K562 (cell line): ENCODE measurements around the gene CCAR1. TPM values are rescaled to one million over a fixed set of nuclear protein-coding genes. Genes with fewer than 3 reads are reported as not detected.
"Not testable (repeated sequence)": the region's sequence is repeated elsewhere in the genome, so short reads cannot be mapped to it uniquely, and the experiment has no call there.

Experiments
- ATAC-seq: fragments of 200-7000 bp; cut with Tn5 transposase; 3 replicates; pipeline ENCODE4 v1.9.1; 2020; ENCODE audit warnings: moderate library complexity
- BruUV-seq: library from RNA; stranded (reverse); fragments of 400-500 nt; replicated peaks from 2 replicates; lab custom pipeline; 2021; lab: Mats Ljungman, UMichigan
- CTCF ChIA-PET: fragments of 300-600 bp; formaldehyde crosslinking; extraction: SDS; loops from one replicate; lab custom pipeline; 2021; ENCODE audit warnings: low intra/inter-chr PET ratio; lab: Yijun Ruan, JAX
- POLR2A ChIA-PET: fragments of 300-600, 350-650 bp; sonication (Branson Sonifier 250); formaldehyde crosslinking; extraction: SDS; loops from one replicate; lab custom pipeline; 2021; ENCODE audit warnings: antibody characterized with exemption, inconsistent platforms; lab: Yijun Ruan, JAX
- DNase-seq, 4 experiments: peaks; one replicate each; pipeline versions ENCODE4 v3.0.0 to v3.0.0-alpha.2; 2011 to 2018; ENCODE audit warnings: low spot score in 3 of 4, mixed read lengths in 3 of 4; ENCODE audit errors: extremely low read depth in 1 of 4
- FAIRE-seq: peaks from 2 replicates; lab custom pipeline; 2011; peaks lifted over from hg19 to GRCh38; lab: Jason Lieb, UNC
- H2AFZ ChIP-seq: 2 replicates; pipeline ENCODE4 v1.6.0; 2011; ENCODE audit warnings: low read depth, low read length, control low read depth, inconsistent platforms
- H3K27ac ChIP-seq: fragments of 200-600 bp; 3 replicates; pipeline ENCODE4 v1.8.0; 2011; ENCODE audit warnings: low read depth, mild to moderate bottlenecking, control low read depth, inconsistent platforms, low read length, moderate library complexity, mixed read lengths; ENCODE audit errors: extremely low read depth
- H3K27me3 ChIP-seq, 2 experiments: fragments of 300-600 bp in 1 of 2; 2 replicates in 1 of 2; 3 replicates in 1 of 2; pipeline versions ENCODE4 v1.6.0 to v1.8.0; 2011; ENCODE audit warnings: inconsistent platforms in 2 of 2, low read length in 2 of 2, mild to moderate bottlenecking in 1 of 2, mixed read lengths in 1 of 2, moderate library complexity in 1 of 2; ENCODE audit not compliant: control insufficient read depth in 2 of 2, insufficient read depth in 2 of 2
- H3K36me3 ChIP-seq: fragments of 300-600 bp; 3 replicates; pipeline ENCODE4 v1.8.0; 2011; ENCODE audit warnings: mild to moderate bottlenecking, low read length, inconsistent platforms; ENCODE audit not compliant: control insufficient read depth, insufficient read depth
- H3K4me1 ChIP-seq, 2 experiments: fragments of 200-600 bp in 1 of 2; replicated peaks in 1 of 2; 2 replicates in 1 of 2; 3 replicates in 1 of 2; pipeline versions ENCODE4 v1.5.1 to v1.8.0; 2011; ENCODE audit warnings: inconsistent platforms in 2 of 2, low read length in 2 of 2, mild to moderate bottlenecking in 1 of 2, mixed read lengths in 1 of 2, moderate library complexity in 1 of 2; ENCODE audit not compliant: control insufficient read depth in 2 of 2, insufficient read depth in 2 of 2
- H3K4me2 ChIP-seq: 2 replicates; pipeline ENCODE4 v1.6.1; 2011; ENCODE audit warnings: low read length, control low read depth, inconsistent platforms, mixed read lengths; ENCODE audit not compliant: insufficient read depth
- H3K4me3 ChIP-seq: fragments of 200-600 bp; sonication (generic), shearing (Covaris generic); 2 replicates; pipeline ENCODE4 v1.5.1; 2016; ENCODE audit warnings: control low read depth, inconsistent platforms
- H3K79me2 ChIP-seq: fragments of 200-600 bp; 3 replicates; pipeline ENCODE4 v1.8.0; 2011; ENCODE audit warnings: low read length, inconsistent platforms; ENCODE audit not compliant: control insufficient read depth, insufficient read depth
- H3K9ac ChIP-seq, 2 experiments: 2 replicates each; pipeline versions ENCODE4 v1.6.0 to v1.6.1; 2011; ENCODE audit warnings: low read depth in 2 of 2, low read length in 2 of 2, control low read depth in 1 of 2, inconsistent platforms in 1 of 2, mild to moderate bottlenecking in 1 of 2, mixed read lengths in 1 of 2; ENCODE audit not compliant: insufficient read depth in 1 of 2
- H3K9me1 ChIP-seq: one replicate; pipeline ENCODE4 v1.6.0; 2011; ENCODE audit warnings: inconsistent platforms, mild to moderate bottlenecking, low read length, moderate library complexity; ENCODE audit not compliant: control insufficient read depth, insufficient read depth
- H3K9me3 ChIP-seq: replicated peaks from 2 replicates; pipeline ENCODE4 v1.5.1; 2011; ENCODE audit warnings: low read depth, low read length, inconsistent platforms; ENCODE audit not compliant: control insufficient read depth, insufficient read depth
- H4K20me1 ChIP-seq: replicated peaks from 2 replicates; pipeline ENCODE4 v1.6.1; 2011; ENCODE audit warnings: low read length, inconsistent platforms, mixed read lengths; ENCODE audit not compliant: control insufficient read depth, insufficient read depth
- WGBS: fragments of 100-300 bp; shearing (Covaris generic); methylation state at CpG from one replicate; pipeline ENCODE4 v1.1.6; 2016; ENCODE audit warnings: low coverage, mixed read lengths; ENCODE audit not compliant: insufficient coverage; ENCODE audit errors: missing lambda C conversion rate; 5-methylcytosine and 5-hydroxymethylcytosine counted together
- in situ Hi-C: fragments of 300-500 bp; cut with MboI; formaldehyde crosslinking; loops from 4 replicates; pipeline ENCODE4 v1.15.0; 2018; ENCODE audit warnings: inconsistent platforms, mixed read lengths
- intact Hi-C: fragments of 100-400 bp; cut with micrococcal nuclease; formaldehyde crosslinking; loops from 2 replicates; pipeline ENCODE4 v1.14.2; 2022
- microRNA-seq: library from miRNA; unstranded; fragments of <30 nt; microRNA quantifications from one replicate; pipeline ENCODE4, GENCODE V29; 2018; ENCODE audit warnings: borderline microRNAs expressed
- polyA plus RNA-seq, 8 experiments: library from polyadenylated mRNA; depleted of rRNA in 4 of 8; stranded (reverse) in 5 of 8; unstranded in 3 of 8; fragments of >200 nt; fragmentation: Nextera tagmentation in 2 of 8; fragmentation: Illumina TruSeq in 1 of 8; extraction: Ambion mirVana in 2 of 8; extraction: Trizol in 1 of 8; gene quantifications; 2 replicates each; pipeline versions ENCODE4 v1.2.1 to v1.2.3, GENCODE V29; 2011 to 2014; ENCODE audit warnings: inconsistent platforms in 1 of 8, missing spikeins in 1 of 8
- small RNA-seq: library from RNA; depleted of rRNA; stranded (forward); fragments of <200 nt; gene quantifications from one replicate; pipeline ENCODE3, GENCODE V24; 2014
- total RNA-seq, 7 experiments: library from RNA; depleted of rRNA in 6 of 7; stranded (reverse); fragments of >200 nt in 6 of 7; fragmentation: Illumina TruSeq in 2 of 7; extraction: Trizol in 2 of 7; gene quantifications; 2 replicates each; pipeline versions ENCODE4 v1.2.1 to v1.2.3, GENCODE V29; 2011 to 2021; ENCODE audit warnings: low replicate concordance in 1 of 7

The CCAR1 gene
- total and polyA plus RNA-seq, 9 of the 15 experiments (the other 6 are each of a cell fraction or from before 2014, with no cell fraction given): 44.8 to 173 (median 111) TPM

- DNase-seq, H3K9ac ChIP-seq, H3K9me3 ChIP-seq, H3K36me3 ChIP-seq, FAIRE-seq, in situ Hi-C loops, H3K4me1 ChIP-seq, H3K79me2 ChIP-seq, BruUV-seq, H4K20me1 ChIP-seq, H3K27ac ChIP-seq, H3K9me1 ChIP-seq, CTCF ChIA-PET, H3K27me3 ChIP-seq, H2AFZ ChIP-seq, intact Hi-C loops, ATAC-seq, H3K4me3 ChIP-seq, H3K4me2 ChIP-seq: not testable (repeated sequence)
- POLR2A ChIA-PET: interaction anchor here (0.8 to 2.1 kb wide), 4 partner anchors 8 to 474 kb away, joined by 3 to 10 read pairs (median 3); no protein-coding TSS in a partner anchor
- WGBS: 43% methylated on average over 9 of the region's 9 CpGs
These were observed 119.6 kb downstream of the CCAR1 start for GRCh38 chr10:68840650-68841049.

Small RNA genes lying within 50 kb of the gene (microRNA-seq; reads per million reads assigned to microRNA genes)
- not detected for gene MIR1254-1

Small RNA genes lying within 50 kb of the gene (small RNA-seq; reads per million reads assigned to genes)
- gene MIR1254-1 (not detected), gene RF00019 (not detected)

Other genes with a start within 250 kb of the CCAR1 start
- 24.6 and 35.1 TPM in 2 replicates for gene DNA2, start 249.3 kb upstream of the CCAR1 start, total RNA-seq (2014; rRNA removed)
- gene DNA2, start 249.3 kb upstream of the CCAR1 start, total RNA-seq (2014; rRNA removed; fragmentation: Illumina TruSeq; extraction: Trizol): 51.4 and 59.2 TPM in 2 replicates
- 47.4 and 50.5 TPM in 2 replicates for gene DNA2, start 249.3 kb upstream of the CCAR1 start, total RNA-seq (2015; rRNA removed; fragmentation: Illumina TruSeq; extraction: Trizol)
- 45.8 and 47.7 TPM in 2 replicates for gene DNA2, start 249.3 kb upstream of the CCAR1 start, total RNA-seq (2021)
- 31.8 and 43.5 TPM in 2 replicates for gene DNA2, start 249.3 kb upstream of the CCAR1 start, polyA plus RNA-seq (2011; rRNA removed)
- gene DNA2, start 249.3 kb upstream of the CCAR1 start, polyA plus RNA-seq (2014; fragmentation: Illumina TruSeq; extraction: Trizol): 38.3 and 40.8 TPM in 2 replicates
- 10 to 100 TPM; 24.7 to 32.7 TPM for gene DNA2, start 249.3 kb upstream of the CCAR1 start, polyA plus RNA-seq (2014; fragmentation: Nextera tagmentation; extraction: Ambion mirVana)
- gene DNA2, start 249.3 kb upstream of the CCAR1 start, polyA plus RNA-seq (2014; rRNA removed): 31.4 and 35.1 TPM in 2 replicates
- 7.5 and 9.0 TPM in 2 replicates for gene SLC25A16, start 193.7 kb upstream of the CCAR1 start, total RNA-seq (2014; rRNA removed)
- 25.7 and 32.0 TPM in 2 replicates for gene SLC25A16, start 193.7 kb upstream of the CCAR1 start, total RNA-seq (2014; rRNA removed; fragmentation: Illumina TruSeq; extraction: Trizol)
- 16.7 and 16.8 TPM in 2 replicates for gene SLC25A16, start 193.7 kb upstream of the CCAR1 start, total RNA-seq (2015; rRNA removed; fragmentation: Illumina TruSeq; extraction: Trizol)
- gene SLC25A16, start 193.7 kb upstream of the CCAR1 start, total RNA-seq (2021): 21.9 and 24.1 TPM in 2 replicates
- gene SLC25A16, start 193.7 kb upstream of the CCAR1 start, polyA plus RNA-seq (2011; rRNA removed): 26.0 and 28.5 TPM in 2 replicates
- 9.6 and 12.0 TPM in 2 replicates for gene SLC25A16, start 193.7 kb upstream of the CCAR1 start, polyA plus RNA-seq (2014; fragmentation: Illumina TruSeq; extraction: Trizol)
- 1 to 10 TPM; 2.7 to 5.1 TPM for gene SLC25A16, start 193.7 kb upstream of the CCAR1 start, polyA plus RNA-seq (2014; fragmentation: Nextera tagmentation; extraction: Ambion mirVana)
- 20.0 and 24.6 TPM in 2 replicates for gene SLC25A16, start 193.7 kb upstream of the CCAR1 start, polyA plus RNA-seq (2014; rRNA removed)
- 9.2 and 11.9 TPM in 2 replicates for gene TET1, start 160.9 kb upstream of the CCAR1 start, total RNA-seq (2014; rRNA removed)
- 21.0 and 22.2 TPM in 2 replicates for gene TET1, start 160.9 kb upstream of the CCAR1 start, total RNA-seq (2014; rRNA removed; fragmentation: Illumina TruSeq; extraction: Trizol)
- gene TET1, start 160.9 kb upstream of the CCAR1 start, total RNA-seq (2015; rRNA removed; fragmentation: Illumina TruSeq; extraction: Trizol): 18.0 and 18.7 TPM in 2 replicates
- gene TET1, start 160.9 kb upstream of the CCAR1 start, total RNA-seq (2021): 20.6 and 21.3 TPM in 2 replicates
- gene TET1, start 160.9 kb upstream of the CCAR1 start, polyA plus RNA-seq (2011; rRNA removed): 11.6 and 18.9 TPM in 2 replicates
- 12.6 and 16.8 TPM in 2 replicates for gene TET1, start 160.9 kb upstream of the CCAR1 start, polyA plus RNA-seq (2014; fragmentation: Illumina TruSeq; extraction: Trizol)
- 1 to 10 TPM; 2.6 to 3.6 TPM for gene TET1, start 160.9 kb upstream of the CCAR1 start, polyA plus RNA-seq (2014; fragmentation: Nextera tagmentation; extraction: Ambion mirVana)
- gene TET1, start 160.9 kb upstream of the CCAR1 start, polyA plus RNA-seq (2014; rRNA removed): 5.4 and 5.9 TPM in 2 replicates
- gene STOX1, start 106.3 kb downstream of the CCAR1 start, total RNA-seq (2014; rRNA removed): 0.09 and 0.16 TPM in 2 replicates
- gene STOX1, start 106.3 kb downstream of the CCAR1 start, total RNA-seq (2014; rRNA removed; fragmentation: Illumina TruSeq; extraction: Trizol): 0.47 and 0.48 TPM in 2 replicates
- gene STOX1, start 106.3 kb downstream of the CCAR1 start, total RNA-seq (2015; rRNA removed; fragmentation: Illumina TruSeq; extraction: Trizol): 0.87 and 0.98 TPM in 2 replicates
- gene STOX1, start 106.3 kb downstream of the CCAR1 start, total RNA-seq (2021): 0.29 and 0.42 TPM in 2 replicates
- 0.23 and 0.39 TPM in 2 replicates for gene STOX1, start 106.3 kb downstream of the CCAR1 start, polyA plus RNA-seq (2011; rRNA removed)
- gene STOX1, start 106.3 kb downstream of the CCAR1 start, polyA plus RNA-seq (2014; fragmentation: Illumina TruSeq; extraction: Trizol): 0.29 and 0.36 TPM in 2 replicates
- gene STOX1, start 106.3 kb downstream of the CCAR1 start, polyA plus RNA-seq (2014; fragmentation: Nextera tagmentation; extraction: Ambion mirVana): under 1 TPM; 0.13 to 0.20 TPM
- gene STOX1, start 106.3 kb downstream of the CCAR1 start, polyA plus RNA-seq (2014; rRNA removed): 0.09 and 1.1 TPM in 2 replicates
- 48.0 and 50.0 TPM in 2 replicates for gene DDX50, start 180.1 kb downstream of the CCAR1 start, total RNA-seq (2014; rRNA removed)
- 86.8 and 98.5 TPM in 2 replicates for gene DDX50, start 180.1 kb downstream of the CCAR1 start, total RNA-seq (2014; rRNA removed; fragmentation: Illumina TruSeq; extraction: Trizol)
- 67.7 and 72.0 TPM in 2 replicates for gene DDX50, start 180.1 kb downstream of the CCAR1 start, total RNA-seq (2015; rRNA removed; fragmentation: Illumina TruSeq; extraction: Trizol)
- gene DDX50, start 180.1 kb downstream of the CCAR1 start, total RNA-seq (2021): 52.8 and 54.4 TPM in 2 replicates
- gene DDX50, start 180.1 kb downstream of the CCAR1 start, polyA plus RNA-seq (2011; rRNA removed): 58.8 and 79.3 TPM in 2 replicates
- gene DDX50, start 180.1 kb downstream of the CCAR1 start, polyA plus RNA-seq (2014; fragmentation: Illumina TruSeq; extraction: Trizol): 62.1 and 72.9 TPM in 2 replicates
- 10 to 100 TPM; 36.7 to 57.4 TPM for gene DDX50, start 180.1 kb downstream of the CCAR1 start, polyA plus RNA-seq (2014; fragmentation: Nextera tagmentation; extraction: Ambion mirVana)
- gene DDX50, start 180.1 kb downstream of the CCAR1 start, polyA plus RNA-seq (2014; rRNA removed): 41.9 and 53.0 TPM in 2 replicates
- gene DDX21, start 234.9 kb downstream of the CCAR1 start, total RNA-seq (2014; rRNA removed): 278 and 289 TPM in 2 replicates
- 320 and 383 TPM in 2 replicates for gene DDX21, start 234.9 kb downstream of the CCAR1 start, total RNA-seq (2014; rRNA removed; fragmentation: Illumina TruSeq; extraction: Trizol)
- 278 and 305 TPM in 2 replicates for gene DDX21, start 234.9 kb downstream of the CCAR1 start, total RNA-seq (2015; rRNA removed; fragmentation: Illumina TruSeq; extraction: Trizol)
- gene DDX21, start 234.9 kb downstream of the CCAR1 start, total RNA-seq (2021): 250 and 281 TPM in 2 replicates
- 160 and 257 TPM in 2 replicates for gene DDX21, start 234.9 kb downstream of the CCAR1 start, polyA plus RNA-seq (2011; rRNA removed)
- gene DDX21, start 234.9 kb downstream of the CCAR1 start, polyA plus RNA-seq (2014; fragmentation: Illumina TruSeq; extraction: Trizol): 317 and 365 TPM in 2 replicates
- gene DDX21, start 234.9 kb downstream of the CCAR1 start, polyA plus RNA-seq (2014; fragmentation: Nextera tagmentation; extraction: Ambion mirVana): 100 to 1,000 TPM; 143 to 156 TPM
- gene DDX21, start 234.9 kb downstream of the CCAR1 start, polyA plus RNA-seq (2014; rRNA removed): 237 and 254 TPM in 2 replicates